Upper lobe of right lung (tissue), 1 donor: Measurements from ENCODE around the gene RRBP1. TPM values are rescaled to one million over a fixed set of nuclear protein-coding genes. Genes with fewer than 3 reads are reported as not detected.
A peak's percentile ranks its signal among the peaks of the same experiment; 100 is the strongest.

Source experiments
- ATAC-seq: fragments of 200-7000 bp; cut with Tn5 transposase; one replicate; pipeline ENCODE4 v1.9.1; 2020; ENCODE audit warnings: mild to moderate bottlenecking, moderate library complexity
- DNase-seq: peaks from one replicate; pipeline ENCODE4 v3.0.0-alpha.2; 2020
- H3K27ac ChIP-seq: fragments of 200-600 bp; one replicate; pipeline ENCODE4 v1.8.0; 2022
- H3K27me3 ChIP-seq: fragments of 200-600 bp; one replicate; pipeline ENCODE4 v1.8.0; 2022; ENCODE audit warnings: mild to moderate bottlenecking
- H3K36me3 ChIP-seq: fragments of 200-600 bp; one replicate; pipeline ENCODE4 v1.8.0; 2022
- H3K4me1 ChIP-seq: fragments of 200-600 bp; one replicate; pipeline ENCODE4 v1.8.0; 2022
- H3K4me3 ChIP-seq: fragments of 200-600 bp; one replicate; pipeline ENCODE4 v1.8.0; 2022; ENCODE audit warnings: mild to moderate bottlenecking
- H3K9me3 ChIP-seq: fragments of 200-600 bp; one replicate; pipeline ENCODE4 v1.8.0; 2022
- CTCF ChIP-seq: fragments of 200-600 bp; IDR thresholded peaks from one replicate; pipeline ENCODE4 v1.8.0; 2022; ENCODE audit warnings: antibody characterized with exemption
- intact Hi-C: fragments of 100-400 bp; cut with DNase I; formaldehyde crosslinking; loops from one replicate; pipeline ENCODE4 v1.11.0; 2022
- total RNA-seq: library from RNA; stranded (reverse); fragmentation: NEBNext Ultra II Directional; extraction: Animal tissue kit (Norgen Biotek cat#: 25700); gene quantifications from one replicate; pipeline ENCODE4 v1.2.1, GENCODE V29; 2021
- donor health status: DM: no; HTN: yes; CAD: no; lungs with severe emphysema.

RRBP1 gene
- total RNA-seq, 1 donor from 2014 or later, result 166 TPM

GRCh38 chr20:17598013-17598550 is 84.0 kb downstream of the RRBP1 start:
- no peaks in the 10 kb centered on the region for H3K9me3 ChIP-seq
- no peak for TF ChIP-seq CTCF
- H3K36me3 ChIP-seq, result peaks cover 23% of the 10 kb centered on the region
- intact Hi-C loops, result no loop called here
- ATAC-seq, result no peak
- no peak for DNase-seq
- no peak overlapping the region for H3K4me3 ChIP-seq
- H3K27ac ChIP-seq, result no peak overlapping the region
- peaks cover 46% of the 10 kb centered on the region for H3K4me1 ChIP-seq
- no peaks in the 10 kb centered on the region for H3K27me3 ChIP-seq

GRCh38 chr20:17595856-17596255 is 86.2 kb downstream of the RRBP1 start:
- H3K4me3 ChIP-seq, result no peak overlapping the region
- ATAC-seq (no peak), DNase-seq (no peak)
- peaks cover 7% of the 10 kb centered on the region for H3K36me3 ChIP-seq
- no peaks in the 10 kb centered on the region for H3K9me3 ChIP-seq
- H3K27me3 ChIP-seq, result no peaks in the 10 kb centered on the region
- intact Hi-C loops, result no loop called here
- peaks cover 48% of the 10 kb centered on the region for H3K4me1 ChIP-seq
- H3K27ac ChIP-seq, result peak overlapping the region; percentile 11
- TF ChIP-seq CTCF, result no peak

- no peak for TF ChIP-seq CTCF
- H3K9me3 ChIP-seq, result no peaks in the 10 kb centered on the region
- ATAC-seq, result peak; percentile 95
- peak overlapping the region; percentile 34 for H3K27ac ChIP-seq
- intact Hi-C loops, result no loop called here
- no peak overlapping the region for H3K4me3 ChIP-seq
- peaks cover 62% of the 10 kb centered on the region for H3K4me1 ChIP-seq
- DNase-seq, result no peak
- H3K36me3 ChIP-seq, result peaks cover 7% of the 10 kb centered on the region
- no peaks in the 10 kb centered on the region for H3K27me3 ChIP-seq
Observed at GRCh38 chr20:17594443-17594842, 87.6 kb downstream of the RRBP1 start.

- intact Hi-C loops, result no loop called here
- Histone ChIP-seq H3K27me3 (no peaks in the 10 kb centered on the region), H3K36me3 (peaks cover 7% of the 10 kb centered on the region), H3K4me3 (no peak overlapping the region), H3K4me1 (peaks cover 67% of the 10 kb centered on the region), H3K27ac (peak overlapping the region; percentile 34), H3K9me3 (no peaks in the 10 kb centered on the region)
- DNase-seq, result no peak
- ATAC-seq, result no peak
- no peak for TF ChIP-seq CTCF
Observed at GRCh38 chr20:17593902-17594301, 88.1 kb downstream of the RRBP1 start.

GRCh38 chr20:17590245-17590644 is 91.8 kb downstream of the RRBP1 start:
- ATAC-seq (no peak), DNase-seq (no peak)
- H3K4me3 ChIP-seq, result no peak overlapping the region
- intact Hi-C loops, result no loop called here
- no peak for TF ChIP-seq CTCF
- peaks cover 7% of the 10 kb centered on the region for H3K36me3 ChIP-seq
- no peak overlapping the region for H3K27ac ChIP-seq
- peaks cover 72% of the 10 kb centered on the region for H3K4me1 ChIP-seq
- H3K9me3 ChIP-seq, result no peaks in the 10 kb centered on the region
- H3K27me3 ChIP-seq, result no peaks in the 10 kb centered on the region
